BJ (cell line): Measurements from ENCODE around the gene ILF3. TPM values are rescaled to one million over a fixed set of nuclear protein-coding genes. Genes with fewer than 3 reads are reported as not detected.

Experiments used
- CTCF ChIA-PET: fragments of 350-600 bp; formaldehyde crosslinking; extraction: SDS; loops from one replicate; lab custom pipeline; 2021; ENCODE audit warnings: antibody characterized with exemption, inconsistent platforms; lab: Yijun Ruan, JAX
- POLR2A ChIA-PET: fragments of 300-600 bp; sonication (Branson Sonifier 250); formaldehyde crosslinking; extraction: SDS; loops from one replicate; lab custom pipeline; 2021; ENCODE audit warnings: antibody characterized with exemption; lab: Charles Lee
- DNase-seq: peaks from one replicate; pipeline ENCODE4 v3.0.0-alpha.2; 2011; ENCODE audit warnings: low read depth
- H3K27me3 ChIP-seq: 2 replicates; pipeline ENCODE4 v1.6.0; 2011; ENCODE audit warnings: low read length; ENCODE audit not compliant: control insufficient read depth, insufficient read depth
- H3K36me3 ChIP-seq: 2 replicates; pipeline ENCODE4 v1.5.1; 2011; ENCODE audit warnings: low read length; ENCODE audit not compliant: control insufficient read depth, insufficient read depth
- H3K4me3 ChIP-seq: 2 replicates; pipeline ENCODE4 v1.5.1; 2011; ENCODE audit warnings: low read depth, mild to moderate bottlenecking, control low read depth, low read length
- polyA plus RNA-seq: library from polyadenylated mRNA; depleted of rRNA; stranded (reverse); fragments of >200 nt; gene quantifications from 2 replicates; pipeline ENCODE4 v1.2.3, GENCODE V29; 2011
- TF ChIP-seq, protein P1 (sequence below): IDR thresholded peaks from 2 replicates; pipeline ENCODE4 v1.5.1; 2011; ENCODE audit warnings: low read depth, mild to moderate bottlenecking, control low read depth, inconsistent platforms, low read length, moderate library complexity; ENCODE audit not compliant: insufficient read depth

The ILF3 gene
- polyA plus RNA-seq, 1 experiment, result 148 TPM

DNA sequence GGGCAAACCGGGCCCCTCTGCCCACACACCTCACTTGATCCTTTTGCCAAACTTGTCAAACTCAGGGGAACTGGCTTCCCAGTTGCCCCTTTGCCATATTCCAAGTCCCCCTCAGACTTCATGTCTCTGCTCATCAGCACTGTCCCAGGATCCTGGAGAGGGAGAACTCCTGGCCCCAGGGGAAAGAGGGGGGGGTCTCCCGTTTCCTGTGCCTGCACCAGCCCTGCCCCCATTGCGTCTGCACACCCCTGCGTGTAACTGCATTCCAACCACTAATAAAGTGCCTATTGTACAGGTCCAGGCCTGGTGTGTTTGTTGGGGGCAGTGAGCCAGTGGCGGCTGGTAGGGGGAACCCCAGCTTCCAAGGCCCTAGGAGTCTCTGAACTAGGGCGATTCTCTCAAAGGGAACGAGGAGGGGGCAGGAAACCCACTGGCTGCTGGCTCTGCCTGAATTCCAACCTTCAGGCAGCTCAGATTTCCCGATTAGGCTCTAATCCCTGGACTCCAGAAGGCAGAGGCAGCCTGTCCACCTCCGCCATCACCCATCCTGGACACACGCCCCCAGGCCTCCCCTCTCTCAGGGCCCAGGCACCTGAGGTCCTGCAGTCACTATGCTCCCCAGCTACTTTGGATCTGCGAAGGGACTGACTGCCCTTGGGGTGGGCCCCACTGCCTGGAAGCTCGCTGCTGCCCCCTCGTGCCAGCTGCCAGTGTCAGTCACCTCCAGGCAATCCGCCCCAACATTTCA, 9.7 kb upstream of the ILF3 start:
- DNase-seq, result no peak
- no peaks in the 10 kb centered on the region for H3K27me3 ChIP-seq
- TF ChIP-seq, protein P1, sequence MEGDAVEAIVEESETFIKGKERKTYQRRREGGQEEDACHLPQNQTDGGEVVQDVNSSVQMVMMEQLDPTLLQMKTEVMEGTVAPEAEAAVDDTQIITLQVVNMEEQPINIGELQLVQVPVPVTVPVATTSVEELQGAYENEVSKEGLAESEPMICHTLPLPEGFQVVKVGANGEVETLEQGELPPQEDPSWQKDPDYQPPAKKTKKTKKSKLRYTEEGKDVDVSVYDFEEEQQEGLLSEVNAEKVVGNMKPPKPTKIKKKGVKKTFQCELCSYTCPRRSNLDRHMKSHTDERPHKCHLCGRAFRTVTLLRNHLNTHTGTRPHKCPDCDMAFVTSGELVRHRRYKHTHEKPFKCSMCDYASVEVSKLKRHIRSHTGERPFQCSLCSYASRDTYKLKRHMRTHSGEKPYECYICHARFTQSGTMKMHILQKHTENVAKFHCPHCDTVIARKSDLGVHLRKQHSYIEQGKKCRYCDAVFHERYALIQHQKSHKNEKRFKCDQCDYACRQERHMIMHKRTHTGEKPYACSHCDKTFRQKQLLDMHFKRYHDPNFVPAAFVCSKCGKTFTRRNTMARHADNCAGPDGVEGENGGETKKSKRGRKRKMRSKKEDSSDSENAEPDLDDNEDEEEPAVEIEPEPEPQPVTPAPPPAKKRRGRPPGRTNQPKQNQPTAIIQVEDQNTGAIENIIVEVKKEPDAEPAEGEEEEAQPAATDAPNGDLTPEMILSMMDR, result peak; percentile 93
- ChIA-PET CTCF (interaction anchor here (0.5 to 16.3 kb wide), 28 partner anchors 9 to 241 kb away, joined by 3 to 374 read pairs (median 6); partner anchors contain the start of genes CDC37, DNM2, KRI1 and QTRT1), POLR2A (no interaction called here)
- no peak overlapping the region for H3K4me3 ChIP-seq
- H3K36me3 ChIP-seq, result peaks cover 12% of the 10 kb centered on the region

DNA sequence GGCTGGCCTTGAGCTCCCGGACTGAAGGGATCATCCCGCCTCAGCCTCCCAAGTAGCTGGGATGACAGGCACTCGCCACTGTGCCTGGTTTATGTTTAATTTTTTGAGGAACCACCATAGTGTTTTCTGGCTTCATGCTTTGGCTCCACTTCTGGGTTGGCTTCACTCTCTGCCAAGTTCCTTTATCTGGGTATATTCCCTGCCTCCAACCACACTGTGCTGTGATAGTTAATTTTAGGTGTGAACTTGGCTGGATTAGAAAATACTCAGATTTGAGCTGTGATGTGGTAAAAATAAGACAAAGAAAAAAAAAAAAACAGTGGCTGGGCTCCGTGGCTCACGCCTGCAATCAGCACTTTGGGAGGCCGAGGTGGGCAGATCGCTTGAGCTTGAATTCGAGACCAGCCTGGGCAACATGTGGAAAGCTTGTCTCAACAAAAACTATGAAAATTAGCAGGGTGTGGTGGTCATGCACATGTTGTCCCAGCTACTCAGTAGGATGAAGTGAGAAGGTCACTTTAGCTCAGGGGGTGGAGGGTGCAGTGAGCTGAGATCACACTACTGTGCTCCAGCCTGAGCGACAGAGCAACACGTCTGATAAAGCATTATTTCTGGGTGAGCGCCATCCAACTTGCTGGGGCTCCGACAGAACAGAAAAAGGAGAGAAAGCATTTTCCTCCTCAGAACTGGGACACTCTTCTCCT, 7.5 kb upstream of the ILF3 start:
- TF ChIP-seq, protein P1, result no peak
- CTCF ChIA-PET, result interaction anchor here (0.7 to 16.3 kb wide), 8 partner anchors 9 to 90 kb away, joined by 3 to 374 read pairs (median 4); partner anchors contain the start of gene QTRT1
- no peak for DNase-seq
- Histone ChIP-seq H3K4me3 (no peak overlapping the region), H3K36me3 (peaks cover 9% of the 10 kb centered on the region), H3K27me3 (no peaks in the 10 kb centered on the region)
- POLR2A ChIA-PET, result no interaction called here

DNA sequence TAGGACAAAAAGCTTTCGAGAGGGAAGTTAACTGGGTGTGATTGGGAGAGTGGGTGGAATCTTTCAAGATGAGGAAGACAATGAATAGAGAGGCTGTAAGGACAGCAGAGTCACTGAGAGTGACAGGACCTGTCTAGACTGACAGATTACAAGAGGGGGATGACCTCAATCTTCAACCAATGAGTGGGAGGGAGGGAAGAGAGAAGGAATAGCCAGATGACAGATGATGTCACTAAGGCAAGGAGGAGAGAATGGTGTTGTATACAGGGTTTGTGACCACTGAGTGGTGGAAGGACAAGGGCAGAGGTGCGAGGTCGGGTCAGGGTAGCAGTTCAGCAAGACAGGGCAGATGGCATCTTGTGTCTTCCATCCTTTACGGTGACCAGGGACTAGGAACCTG, 5.8 kb upstream of the ILF3 start:
- DNase-seq, result no peak
- no peaks in the 10 kb centered on the region for H3K27me3 ChIP-seq
- no peak overlapping the region for H3K4me3 ChIP-seq
- CTCF ChIA-PET, result interaction anchor here (0.8 to 16.3 kb wide), 2 partner anchors 60 to 68 kb away, joined by 3 to 374 read pairs; no protein-coding TSS in a partner anchor
- peaks cover under 1% of the 10 kb centered on the region; the same call in 1 of the 2 replicates for H3K36me3 ChIP-seq
- POLR2A ChIA-PET, result no interaction called here
- TF ChIP-seq, protein P1, result no peak

DNA sequence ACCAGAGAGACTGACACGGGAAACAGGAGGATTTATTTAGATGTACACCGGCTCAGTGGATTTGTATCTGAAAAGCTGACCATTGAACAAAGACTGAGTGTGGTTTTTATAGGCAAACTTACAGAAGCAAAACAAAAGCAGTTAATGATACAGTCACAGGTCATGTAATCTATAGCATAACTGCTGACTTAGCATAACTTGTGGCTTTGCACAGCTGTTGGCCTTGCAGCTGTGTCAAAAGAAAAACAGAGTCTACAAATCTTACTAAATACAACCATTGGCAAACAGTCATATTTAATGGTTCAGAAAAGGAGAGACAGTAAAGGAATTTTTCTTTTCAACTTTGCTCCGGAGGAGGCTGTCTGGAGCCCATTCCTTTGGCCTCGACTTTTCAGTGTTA, 2.3 kb upstream of the ILF3 start:
- no peak overlapping the region for H3K4me3 ChIP-seq
- TF ChIP-seq, protein P1, result no peak
- H3K27me3 ChIP-seq, result no peaks in the 10 kb centered on the region
- CTCF ChIA-PET, result interaction anchor here (1.0 to 16.3 kb wide), 3 partner anchors 9 to 71 kb away, joined by 3 to 374 read pairs (median 7); partner anchors contain the start of gene QTRT1
- no peaks in the 10 kb centered on the region for H3K36me3 ChIP-seq
- no peak for DNase-seq
- POLR2A ChIA-PET, result interaction anchor here (0.7 kb wide), 1 partner anchor 14 kb away, joined by 5 read pairs; no protein-coding TSS in a partner anchor

DNA sequence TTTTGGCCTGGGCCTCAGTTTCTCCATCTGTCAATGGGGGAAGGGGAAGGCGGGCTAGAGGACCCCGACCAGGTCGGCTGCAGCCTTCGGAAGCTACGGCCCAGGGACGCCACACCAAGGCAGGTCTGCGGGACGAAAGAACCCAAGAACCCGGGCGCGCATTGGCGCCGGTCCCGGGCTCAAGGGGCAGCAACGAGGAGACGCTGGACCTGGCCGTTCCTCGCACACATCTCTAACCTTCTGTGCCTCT, 739 bp upstream of the ILF3 start:
- CTCF ChIA-PET, result interaction anchor here (0.7 to 2.4 kb wide), 3 partner anchors 9 to 229 kb away, joined by 3 to 7 read pairs (median 3); no protein-coding TSS in a partner anchor
- no peak for DNase-seq
- peak overlapping the region; percentile 53 for H3K4me3 ChIP-seq
- peaks cover 1% of the 10 kb centered on the region; the same call in 1 of the 2 replicates for H3K36me3 ChIP-seq
- POLR2A ChIA-PET, result no interaction called here
- H3K27me3 ChIP-seq, result no peaks in the 10 kb centered on the region
- TF ChIP-seq, protein P1, result no peak
